ENCODE results near the gene PANX2. TPM values are rescaled to one million over a fixed set of nuclear protein-coding genes. Genes with fewer than 3 reads are reported as not detected.

Gene PANX2
- total and polyA plus RNA-seq, 2 of the 13 experiments (the other 11 are each of a cell fraction or from before 2014, with no cell fraction given) = 0.15 to 1.1 TPM

GRCh38 chr22:50141891-50142363 is 28.6 kb upstream of the PANX2 start (continued):
- TF ChIP-seq NR2F2 (IDR thresholded peaks at IDR 0.05; ENCODE audit: borderline replicate concordance, low read depth) (peak; percentile 35; the same call in 1 of the 2 replicates), BCL6 (CRISPR knock-in tag; IDR thresholded peaks at IDR 0.05) (peak; percentile 72), ZNF605 (CRISPR knock-in tag; IDR thresholded peaks at IDR 0.05) (no peak), AHDC1 (CRISPR knock-in tag; IDR thresholded peaks at IDR 0.05; ENCODE audit: borderline replicate concordance) (peak; percentile 69; the same call in 1 of the 2 replicates), HHEX (CRISPR knock-in tag; IDR thresholded peaks at IDR 0.05) (peak; percentile 77), ZNF337 (CRISPR knock-in tag; IDR thresholded peaks at IDR 0.05; ENCODE audit: borderline replicate concordance, low read depth) (no peak), ISL2 (CRISPR knock-in tag; IDR thresholded peaks at IDR 0.05) (0 out of 2 replicates have a peak, but pooled peaks have one; percentile 24), ZNF713 (CRISPR knock-in tag; IDR thresholded peaks at IDR 0.05) (no peak), RERE (CRISPR knock-in tag; IDR thresholded peaks at IDR 0.05; ENCODE audit: low read depth) (0 out of 2 replicates have a peak, but pooled peaks have one; percentile 28), ZNF891 (CRISPR knock-in tag; IDR thresholded peaks at IDR 0.05) (no peak), HDAC1 (CRISPR knock-in tag; IDR thresholded peaks at IDR 0.05) (peak; percentile 57; the same call in 1 of the 2 replicates), RARA (CRISPR knock-in tag; IDR thresholded peaks at IDR 0.05) (peak; percentile 53; the same call in 1 of the 2 replicates), MNT (IDR thresholded peaks at IDR 0.05) (no peak), CREM (IDR thresholded peaks at IDR 0.05) (peak; percentile 40; the same call in 1 of the 2 replicates), CREM (CRISPR knock-in tag; IDR thresholded peaks at IDR 0.05) (no peak), ZNF350 (CRISPR knock-in tag; IDR thresholded peaks at IDR 0.05; ENCODE audit: borderline replicate concordance, low read depth) (no peak)

All from HepG2 (cell line).